ENCODE data around the gene CCR6. TPM values are rescaled to one million over a fixed set of nuclear protein-coding genes. Genes with fewer than 3 reads are reported as not detected.

The CCR6 gene
- total RNA-seq, 1 experiment from 2014 or later = not detected

GRCh38 chr6:167130008-167130677 lies 7.2 kb downstream of the CCR6 start:
- Histone ChIP-seq H3K4me1 (ENCODE audit: insufficient read depth, low read length) (no peaks in the 10 kb centered on the region), H4K20me1 (ENCODE audit: control insufficient read depth, insufficient read depth, insufficient read length) (no peaks in the 10 kb centered on the region), H2AK5ac (ENCODE audit: insufficient read length, low read length) (no peak overlapping the region), H3K4me2 (ENCODE audit: insufficient read depth, insufficient read length, low read length) (no peak overlapping the region), H3K23me2 (ENCODE audit: insufficient read length, low read depth, low read length, poor library complexity, severe bottlenecking) (no peaks in the 10 kb centered on the region), H4K91ac (ENCODE audit: insufficient read length, low read depth, low read length) (no peak overlapping the region), H3K56ac (ENCODE audit: insufficient read length, low read depth, low read length) (no peak overlapping the region), H3K4ac (ENCODE audit: low read depth, low read length) (no peak overlapping the region), H3K9me3 (ENCODE audit: control insufficient read depth, low read depth, low read length) (no peaks in the 10 kb centered on the region), H2BK15ac (ENCODE audit: low read depth, low read length) (no peak overlapping the region), H3K14ac (ENCODE audit: insufficient read depth, low read length) (no peak overlapping the region), H4K5ac (ENCODE audit: insufficient read length, low read depth, low read length) (no peak overlapping the region), H2BK120ac (ENCODE audit: low read depth, low read length, poor library complexity, severe bottlenecking) (no peak overlapping the region), H2BK5ac (ENCODE audit: insufficient read length, low read length) (no peak overlapping the region), H3K27ac (ENCODE audit: insufficient read length, low read depth, low read length) (no peak overlapping the region), H3K79me1 (ENCODE audit: insufficient read depth, low read depth, low read length, poor library complexity, severe bottlenecking) (no peaks in the 10 kb centered on the region), H3K27me3 (ENCODE audit: insufficient read depth, low read length) (no peaks in the 10 kb centered on the region), H3T11ph (ENCODE audit: low read length) (no peak overlapping the region), H3K79me2 (ENCODE audit: insufficient read depth, low read length) (no peaks in the 10 kb centered on the region), H4K8ac (replicated peaks; ENCODE audit: insufficient read length, low read depth, low read length) (no peak overlapping the region), H2BK20ac (ENCODE audit: low read depth, low read length, poor library complexity, severe bottlenecking) (no peak overlapping the region), H2BK12ac (ENCODE audit: insufficient read length, low read depth, low read length) (no peak overlapping the region), H3K18ac (ENCODE audit: insufficient read length, low read depth, low read length) (no peak overlapping the region), H3K9ac (ENCODE audit: extremely low read depth, insufficient read length, low read length) (no peak overlapping the region), H3K23ac (ENCODE audit: insufficient read length, low read depth, low read length) (no peak overlapping the region), H2AFZ (ENCODE audit: low read length) (no peak overlapping the region)
- Mint-ChIP-seq H3K9me3 (no peaks in the 10 kb centered on the region; a peak in 1 of 5 replicates), H3K4me1 (peaks cover 0 to 9% of the 10 kb centered on the region in 2 experiments; a peak in 2 of 4 replicates), H3K4me3 (no peak overlapping the region), H3K27ac (no peak overlapping the region), H3K27me3 (ENCODE audit: low read depth) (peaks cover 1% of the 10 kb centered on the region), H3K36me3 (ENCODE audit: insufficient read depth in 1 of 3, low read depth in 3 of 3) (no peaks in the 10 kb centered on the region)
- no peak for DNase-seq
- no peak for TF ChIP-seq CTCF (conservative IDR thresholded peaks at IDR 0.05)
- no CpG with 5 or more reads among the region's 6 CpGs for WGBS (ENCODE audit: extremely low coverage, insufficient read length, low lambda C conversion rate)
